SK-N-SH (cell line): ENCODE measurements around the gene OSBPL6. TPM values are rescaled to one million over a fixed set of nuclear protein-coding genes. Genes with fewer than 3 reads are reported as not detected.

Source experiments
- CTCF ChIA-PET: fragments of 300-600, 350-600 bp; formaldehyde crosslinking; extraction: SDS; loops from one replicate; lab custom pipeline; 2021; lab: Yijun Ruan, JAX
- POLR2A ChIA-PET: fragments of 350-600 bp; sonication (Branson Sonifier 250); formaldehyde crosslinking; extraction: SDS; loops from one replicate; lab custom pipeline; 2020; ENCODE audit warnings: antibody characterized with exemption, inconsistent platforms; lab: Yijun Ruan, JAX
- DNase-seq: peaks from one replicate; pipeline ENCODE4 v3.0.0; 2012
- H2AFZ ChIP-seq: fragments of 200-600 bp; sonication (generic); 2 replicates; pipeline ENCODE4 v1.8.1; 2016; ENCODE audit warnings: antibody characterized with exemption, mild to moderate bottlenecking, low read depth
- H3F3A ChIP-seq: fragments of 200-600 bp; sonication (generic); replicated peaks from 2 replicates; pipeline ENCODE3; 2016; ENCODE audit warnings: antibody characterized with exemption, mild to moderate bottlenecking; ENCODE audit not compliant: insufficient read depth
- H3K27ac ChIP-seq, 2 experiments: fragments of 200-500 bp in 1 of 2; fragments of 200-600 bp in 1 of 2; sonication (Bioruptor generic) in 1 of 2; sonication (generic), shearing (Covaris generic) in 1 of 2; 2 replicates each; pipeline versions ENCODE4 v1.5.1 to v1.6.1; 2014 to 2016; ENCODE audit warnings: low read depth in 2 of 2, inconsistent platforms in 1 of 2, low read length in 1 of 2, mild to moderate bottlenecking in 1 of 2, mixed read lengths in 1 of 2
- H3K27me3 ChIP-seq: fragments of 200-600 bp; sonication (generic), shearing (Covaris generic); 2 replicates; pipeline ENCODE4 v1.6.1; 2016; ENCODE audit warnings: mixed run types; ENCODE audit not compliant: insufficient read depth
- H3K36me3 ChIP-seq, 2 experiments: fragments of 200-500 bp in 1 of 2; fragments of 200-600 bp in 1 of 2; sonication (Bioruptor generic) in 1 of 2; sonication (generic) in 1 of 2; replicated peaks in 1 of 2; 2 replicates each; pipeline versions ENCODE3 to v1.5.1; 2014 to 2016; ENCODE audit warnings: low read length in 1 of 2, mild to moderate bottlenecking in 1 of 2; ENCODE audit not compliant: insufficient read depth in 2 of 2, control insufficient read depth in 1 of 2
- H3K4me1 ChIP-seq, 2 experiments: fragments of 200-500 bp in 1 of 2; fragments of 200-600 bp in 1 of 2; sonication (Bioruptor generic) in 1 of 2; sonication (generic), shearing (Covaris generic) in 1 of 2; 2 replicates each; pipeline versions ENCODE4 v1.5.1 to v1.6.1; 2014 to 2016; ENCODE audit warnings: low read depth in 1 of 2, low read length in 1 of 2, mixed run types in 1 of 2; ENCODE audit not compliant: insufficient read depth in 2 of 2, control insufficient read depth in 1 of 2
- H3K4me2 ChIP-seq: fragments of 200-600 bp; sonication (generic), shearing (Covaris generic); 2 replicates; pipeline ENCODE4 v1.6.1; 2017; ENCODE audit warnings: mixed run types
- H3K4me3 ChIP-seq, 2 experiments: fragments of 200-500 bp in 1 of 2; fragments of 200-600 bp in 1 of 2; sonication (Bioruptor generic) in 1 of 2; sonication (generic), shearing (Covaris generic) in 1 of 2; 2 replicates each; pipeline versions ENCODE4 v1.5.1 to v1.8.1; 2014 to 2016; ENCODE audit warnings: low read depth in 2 of 2, inconsistent platforms in 1 of 2, low read length in 1 of 2, mild to moderate bottlenecking in 1 of 2, mixed read lengths in 1 of 2, moderate library complexity in 1 of 2
- H3K79me2 ChIP-seq: fragments of 200-600 bp; sonication (generic); 2 replicates; pipeline ENCODE4 v1.8.1; 2017; ENCODE audit warnings: mild to moderate bottlenecking; ENCODE audit not compliant: insufficient read depth
- H3K9ac ChIP-seq: fragments of 200-600 bp; sonication (generic); 2 replicates; pipeline ENCODE4 v1.6.1; 2017; ENCODE audit warnings: mixed run types
- H3K9me2 ChIP-seq: fragments of 200-600 bp; sonication (generic); 2 replicates; pipeline ENCODE4 v1.6.1; 2017; ENCODE audit warnings: mixed run types
- H3K9me3 ChIP-seq: fragments of 200-600 bp; sonication (generic); 2 replicates; pipeline ENCODE4 v1.6.1; 2017; ENCODE audit warnings: mixed run types, mild to moderate bottlenecking, moderate library complexity
- H4K20me1 ChIP-seq: fragments of 200-600 bp; sonication (generic); 2 replicates; pipeline ENCODE4 v1.6.1; 2017; ENCODE audit warnings: mild to moderate bottlenecking, mixed run types; ENCODE audit not compliant: insufficient read depth
- CHD2 ChIP-seq: fragments of 150-350 bp; IDR thresholded peaks from 2 replicates; pipeline ENCODE4 v1.6.1; 2018; ENCODE audit warnings: low read length; ENCODE audit not compliant: partially characterized antibody
- EZH2phosphoT487 ChIP-seq: fragments of 200-600 bp; sonication (generic); IDR thresholded peaks from 2 replicates; pipeline ENCODE4 v1.6.1; 2017; ENCODE audit warnings: low read depth, mixed run types, mild to moderate bottlenecking, antibody characterized with exemption, moderate library complexity, borderline replicate concordance
- FOXJ3 ChIP-seq: sonication (generic); formaldehyde crosslinking; IDR thresholded peaks from 2 replicates; pipeline ENCODE4 v1.5.1; 2020; ENCODE audit warnings: mild to moderate bottlenecking, missing genetic modification reagents
- FOXM1 ChIP-seq: IDR thresholded peaks from 2 replicates; pipeline ENCODE4 v1.4.0; 2012; ENCODE audit warnings: low read depth, mild to moderate bottlenecking
- GABPA ChIP-seq: IDR thresholded peaks from 2 replicates; pipeline ENCODE4 v1.4.0; 2012; ENCODE audit warnings: low read depth, mild to moderate bottlenecking
- GATA2 ChIP-seq: sonication (generic); formaldehyde crosslinking; IDR thresholded peaks from 2 replicates; pipeline ENCODE4 v1.5.0; 2020; ENCODE audit warnings: mild to moderate bottlenecking, missing genetic modification reagents
- POLR2AphosphoS5 ChIP-seq: IDR thresholded peaks from 2 replicates; pipeline ENCODE4 v1.6.1; 2012; ENCODE audit warnings: low read depth, low read length
- RAD21 ChIP-seq: IDR thresholded peaks from 2 replicates; pipeline ENCODE4 v1.6.1; 2012; ENCODE audit warnings: mild to moderate bottlenecking, low read length
- RFX5 ChIP-seq: IDR thresholded peaks from 2 replicates; pipeline ENCODE4 v1.6.1; 2012; ENCODE audit warnings: mild to moderate bottlenecking, improper control_type of control experiment, low read length
- RXRA ChIP-seq: IDR thresholded peaks from 2 replicates; pipeline ENCODE4 v1.4.0; 2012; ENCODE audit warnings: low read depth, mild to moderate bottlenecking, borderline replicate concordance
- SIN3A ChIP-seq: IDR thresholded peaks from 2 replicates; pipeline ENCODE4 v1.6.1; 2012; ENCODE audit warnings: low read depth, mild to moderate bottlenecking, low read length, moderate library complexity, borderline replicate concordance
- WGBS: methylation state at CpG from one replicate; pipeline ENCODE4 v1.1.6; 2017; ENCODE audit warnings: low lambda C conversion rate; 5-methylcytosine and 5-hydroxymethylcytosine counted together
- polyA plus RNA-seq, 3 experiments: library from polyadenylated mRNA; depleted of rRNA; stranded (reverse); fragments of >200 nt; gene quantifications; 2 replicates each; pipeline ENCODE4 v1.2.3, GENCODE V29; 2012
- TF ChIP-seq, protein P1 (sequence below): IDR thresholded peaks from 2 replicates; pipeline ENCODE4 v1.6.1; 2012; ENCODE audit warnings: mild to moderate bottlenecking, low read depth, low read length, moderate library complexity

OSBPL6 gene
- polyA plus RNA-seq, 1 of the 3 experiments (the other 2 are of a cell fraction), result 2.7 TPM

GRCh38 chr2:178271629-178272333 lies 77.5 kb downstream of the OSBPL6 start:
- 85% methylated on average over 3 of the region's 3 CpGs for WGBS
- H3K27me3 ChIP-seq, result no peaks in the 10 kb centered on the region
- no peaks in the 10 kb centered on the region for H3K79me2 ChIP-seq
- no peak for DNase-seq
- peak overlapping the region in 1 of 2 experiments; percentile 65; a peak in 2 of 4 replicates for H3K27ac ChIP-seq
- ChIA-PET CTCF (interaction anchor here (1.1 to 1.4 kb wide), 2 partner anchors 35 to 140 kb away, joined by 3 read pairs; no protein-coding TSS in a partner anchor), POLR2A (interaction anchor here (1.3 kb wide), 1 partner anchor 142 kb away, joined by 3 read pairs; no protein-coding TSS in a partner anchor)
- H2AFZ ChIP-seq, result no peak overlapping the region
- TF ChIP-seq FOXJ3 (no peak), SIN3A (no peak), RFX5 (no peak), RXRA (no peak), EZH2phosphoT487 (no peak), POLR2AphosphoS5 (no peak), CHD2 (no peak), GATA2 (no peak), RAD21 (no peak), GABPA (no peak)
- TF ChIP-seq, protein P1, sequence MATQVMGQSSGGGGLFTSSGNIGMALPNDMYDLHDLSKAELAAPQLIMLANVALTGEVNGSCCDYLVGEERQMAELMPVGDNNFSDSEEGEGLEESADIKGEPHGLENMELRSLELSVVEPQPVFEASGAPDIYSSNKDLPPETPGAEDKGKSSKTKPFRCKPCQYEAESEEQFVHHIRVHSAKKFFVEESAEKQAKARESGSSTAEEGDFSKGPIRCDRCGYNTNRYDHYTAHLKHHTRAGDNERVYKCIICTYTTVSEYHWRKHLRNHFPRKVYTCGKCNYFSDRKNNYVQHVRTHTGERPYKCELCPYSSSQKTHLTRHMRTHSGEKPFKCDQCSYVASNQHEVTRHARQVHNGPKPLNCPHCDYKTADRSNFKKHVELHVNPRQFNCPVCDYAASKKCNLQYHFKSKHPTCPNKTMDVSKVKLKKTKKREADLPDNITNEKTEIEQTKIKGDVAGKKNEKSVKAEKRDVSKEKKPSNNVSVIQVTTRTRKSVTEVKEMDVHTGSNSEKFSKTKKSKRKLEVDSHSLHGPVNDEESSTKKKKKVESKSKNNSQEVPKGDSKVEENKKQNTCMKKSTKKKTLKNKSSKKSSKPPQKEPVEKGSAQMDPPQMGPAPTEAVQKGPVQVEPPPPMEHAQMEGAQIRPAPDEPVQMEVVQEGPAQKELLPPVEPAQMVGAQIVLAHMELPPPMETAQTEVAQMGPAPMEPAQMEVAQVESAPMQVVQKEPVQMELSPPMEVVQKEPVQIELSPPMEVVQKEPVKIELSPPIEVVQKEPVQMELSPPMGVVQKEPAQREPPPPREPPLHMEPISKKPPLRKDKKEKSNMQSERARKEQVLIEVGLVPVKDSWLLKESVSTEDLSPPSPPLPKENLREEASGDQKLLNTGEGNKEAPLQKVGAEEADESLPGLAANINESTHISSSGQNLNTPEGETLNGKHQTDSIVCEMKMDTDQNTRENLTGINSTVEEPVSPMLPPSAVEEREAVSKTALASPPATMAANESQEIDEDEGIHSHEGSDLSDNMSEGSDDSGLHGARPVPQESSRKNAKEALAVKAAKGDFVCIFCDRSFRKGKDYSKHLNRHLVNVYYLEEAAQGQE, result no peak
- no peaks in the 10 kb centered on the region for H3K9me2 ChIP-seq
- H3K9me3 ChIP-seq, result no peaks in the 10 kb centered on the region
- H3K4me1 ChIP-seq, result peaks cover 3 to 4% of the 10 kb centered on the region in 2 experiments; a peak in 2 of 4 replicates
- H3K36me3 ChIP-seq, result no peaks in the 10 kb centered on the region
- no peak overlapping the region for H3K4me2 ChIP-seq
- H3F3A ChIP-seq, result no peaks in the 10 kb centered on the region
- H3K9ac ChIP-seq, result no peak overlapping the region
- no peak overlapping the region for H3K4me3 ChIP-seq
- no peaks in the 10 kb centered on the region for H4K20me1 ChIP-seq

- no peak overlapping the region for H3K9ac ChIP-seq
- H3F3A ChIP-seq, result peaks cover 9% of the 10 kb centered on the region
- WGBS, result 71% methylated on average over 2 of the region's 2 CpGs
- no peak overlapping the region for H3K27ac ChIP-seq
- no peaks in the 10 kb centered on the region for H3K79me2 ChIP-seq
- no peak overlapping the region for H2AFZ ChIP-seq
- H3K9me2 ChIP-seq, result no peaks in the 10 kb centered on the region
- H4K20me1 ChIP-seq, result no peaks in the 10 kb centered on the region
- no peak for DNase-seq
- no peaks in the 10 kb centered on the region for H3K9me3 ChIP-seq
- no peak overlapping the region for H3K4me2 ChIP-seq
- no peaks in the 10 kb centered on the region for H3K27me3 ChIP-seq
- ChIA-PET CTCF (interaction anchor here (0.6 to 1.9 kb wide), 4 partner anchors 9 to 162 kb away, joined by 3 to 5 read pairs (median 4); no protein-coding TSS in a partner anchor), POLR2A (interaction anchor here (0.5 kb wide), 1 partner anchor 71 kb away, joined by 3 read pairs; no protein-coding TSS in a partner anchor)
- no peaks in the 10 kb centered on the region for H3K36me3 ChIP-seq
- peaks cover 3 to 23% of the 10 kb centered on the region in 2 experiments; a peak in 2 of 4 replicates for H3K4me1 ChIP-seq
- no peak overlapping the region for H3K4me3 ChIP-seq
- TF ChIP-seq FOXM1, result no peak
Observed at GRCh38 chr2:178273787-178274360, 79.6 kb downstream of the OSBPL6 start.
